GM12892 (cell line): ENCODE data around the gene CCR2.

Experiments used
- POLR2A ChIP-seq: IDR thresholded peaks from 2 replicates; pipeline ENCODE4 v1.6.1; 2011; ENCODE audit warnings: low read depth, low read length, control low read depth
- POLR2AphosphoS5 ChIP-seq: IDR thresholded peaks from 2 replicates; pipeline ENCODE4 v1.6.1; 2011; ENCODE audit warnings: low read depth, low read length, control low read depth
- TAF1 ChIP-seq: IDR thresholded peaks from 2 replicates; pipeline ENCODE4 v1.6.1; 2011; ENCODE audit warnings: low read depth, mild to moderate bottlenecking, control low read depth, low read length, borderline replicate concordance

DNA sequence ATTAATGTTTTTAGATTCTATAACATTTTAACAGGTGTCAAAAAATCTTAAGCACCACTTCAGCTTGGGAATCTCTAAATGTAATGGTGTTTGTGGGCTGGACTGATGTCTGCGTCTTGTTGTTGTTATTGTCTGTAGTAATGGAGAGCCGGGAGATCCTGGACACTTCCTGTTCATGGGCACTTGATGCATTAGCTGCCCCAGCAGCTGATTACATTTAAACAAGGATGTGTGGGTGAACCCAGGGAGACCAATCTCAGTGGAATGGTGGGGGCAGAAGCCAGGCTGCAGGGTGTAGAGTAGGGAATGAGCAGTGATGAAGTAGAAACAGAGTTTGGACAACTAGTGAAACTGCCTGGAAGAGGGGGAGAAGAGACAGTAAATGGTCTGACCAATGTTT, 45.2 kb downstream of the CCR2 start:
- TF ChIP-seq POLR2A (no peak), POLR2AphosphoS5 (no peak), TAF1 (no peak)
